Progenitor cell of endocrine pancreas (in vitro differentiated cells): ENCODE results near the gene ZBTB20. TPM values are rescaled to one million over a fixed set of nuclear protein-coding genes. Genes with fewer than 3 reads are reported as not detected.

Source experiments
- DNase-seq: peaks from one replicate; pipeline ENCODE4 v3.0.0; 2021; ENCODE audit warnings: low spot score; ENCODE audit not compliant: unreplicated experiment
- H3K27ac Mint-ChIP-seq: 2 replicates; pipeline ENCODE4 v1.8.0; 2021; ENCODE audit warnings: mild to moderate bottlenecking, moderate library complexity, mixed read lengths
- H3K27me3 Mint-ChIP-seq: 2 replicates; pipeline ENCODE4 v1.8.0; 2021; ENCODE audit warnings: mixed read lengths
- H3K36me3 Mint-ChIP-seq: 2 replicates; pipeline ENCODE4 v1.8.0; 2022; ENCODE audit warnings: mixed read lengths; ENCODE audit not compliant: insufficient read depth
- H3K4me1 Mint-ChIP-seq: 2 replicates; pipeline ENCODE4 v1.8.0; 2021; ENCODE audit warnings: low read depth, mixed read lengths
- H3K4me3 Mint-ChIP-seq: 2 replicates; pipeline ENCODE4 v1.8.0; 2021; ENCODE audit warnings: low read depth, mild to moderate bottlenecking, moderate library complexity, mixed read lengths
- H3K9me3 Mint-ChIP-seq: 2 replicates; pipeline ENCODE4 v1.8.0; 2021; ENCODE audit warnings: low read depth, mixed read lengths
- CTCF ChIP-seq: fragments of 200-600 bp; sonication (generic); IDR thresholded peaks from one replicate; pipeline ENCODE4 v1.5.0; 2021; ENCODE audit warnings: antibody characterized with exemption, mild to moderate bottlenecking; ENCODE audit not compliant: unreplicated experiment
- total RNA-seq: library from RNA; stranded (reverse); gene quantifications from 2 replicates; pipeline ENCODE4 v1.2.1, GENCODE V29; 2021

The ZBTB20 gene
- total RNA-seq, 1 donor from 2014 or later: 27.3 TPM

GRCh38 chr3:114329823-114330222 is 817.3 kb downstream of the ZBTB20 start:
- no peaks in the 10 kb centered on the region for H3K27me3 Mint-ChIP-seq
- H3K4me3 Mint-ChIP-seq: no peak overlapping the region
- no peak overlapping the region for H3K27ac Mint-ChIP-seq
- H3K36me3 Mint-ChIP-seq: peaks cover 14% of the 10 kb centered on the region
- peaks cover 13% of the 10 kb centered on the region for H3K4me1 Mint-ChIP-seq
- H3K9me3 Mint-ChIP-seq: peaks cover 8% of the 10 kb centered on the region
- TF ChIP-seq CTCF: no peak
- no peak for DNase-seq

- Mint-ChIP-seq H3K27me3 (no peaks in the 10 kb centered on the region), H3K4me1 (peaks cover 24% of the 10 kb centered on the region), H3K27ac (no peak overlapping the region), H3K36me3 (peaks cover 14% of the 10 kb centered on the region), H3K4me3 (no peak overlapping the region), H3K9me3 (peaks cover 8% of the 10 kb centered on the region)
- DNase-seq: no peak
- no peak for TF ChIP-seq CTCF
These were observed 818.7 kb downstream of the ZBTB20 start for GRCh38 chr3:114328345-114328744.

- no peak for TF ChIP-seq CTCF
- Mint-ChIP-seq H3K27ac (no peak overlapping the region), H3K4me1 (peaks cover 24% of the 10 kb centered on the region), H3K27me3 (no peaks in the 10 kb centered on the region), H3K4me3 (no peak overlapping the region), H3K9me3 (peaks cover 8% of the 10 kb centered on the region), H3K36me3 (peaks cover 14% of the 10 kb centered on the region)
- DNase-seq: no peak
These were observed 819.4 kb downstream of the ZBTB20 start for GRCh38 chr3:114327665-114328064.

- H3K27ac Mint-ChIP-seq: no peak overlapping the region
- no peaks in the 10 kb centered on the region for H3K36me3 Mint-ChIP-seq
- H3K27me3 Mint-ChIP-seq: no peaks in the 10 kb centered on the region
- no peak overlapping the region for H3K4me3 Mint-ChIP-seq
- no peak for DNase-seq
- no peak for TF ChIP-seq CTCF
- H3K9me3 Mint-ChIP-seq: no peaks in the 10 kb centered on the region
- peaks cover 29% of the 10 kb centered on the region for H3K4me1 Mint-ChIP-seq
These were observed 823.4 kb downstream of the ZBTB20 start for GRCh38 chr3:114323546-114324254.

- no peak for TF ChIP-seq CTCF
- Mint-ChIP-seq H3K36me3 (no peaks in the 10 kb centered on the region), H3K27ac (no peak overlapping the region), H3K27me3 (no peaks in the 10 kb centered on the region), H3K4me3 (no peak overlapping the region), H3K9me3 (no peaks in the 10 kb centered on the region), H3K4me1 (peaks cover 22% of the 10 kb centered on the region)
- no peak for DNase-seq
These were observed 826.8 kb downstream of the ZBTB20 start for GRCh38 chr3:114320246-114320645.
